Nephron (organoid): ENCODE data around the gene SUCLG1.
"Not testable (repeated sequence)": the region's sequence is repeated elsewhere in the genome, so short reads cannot be mapped to it uniquely, and the experiment has no call there.

Experiments used
- H3K27ac Mint-ChIP-seq, 3 experiments: 2 replicates each; pipeline ENCODE4 v1.8.0; 2020; ENCODE audit warnings: mixed read lengths in 3 of 3, mild to moderate bottlenecking in 2 of 3, moderate library complexity in 1 of 3
- H3K27me3 Mint-ChIP-seq: 2 replicates; pipeline ENCODE4 v1.8.0; 2021; ENCODE audit warnings: low read depth, mild to moderate bottlenecking, moderate library complexity, mixed read lengths
- H3K36me3 Mint-ChIP-seq: 2 replicates; pipeline ENCODE4 v1.8.0; 2020; ENCODE audit warnings: low read depth, mixed read lengths
- H3K4me1 Mint-ChIP-seq: 2 replicates; pipeline ENCODE4 v1.8.0; 2020; ENCODE audit warnings: mixed read lengths
- H3K4me3 Mint-ChIP-seq, 3 experiments: 2 replicates each; pipeline ENCODE4 v1.8.0; 2020; ENCODE audit warnings: mild to moderate bottlenecking in 3 of 3, mixed read lengths in 3 of 3, moderate library complexity in 2 of 3
- H3K9me3 Mint-ChIP-seq: 2 replicates; pipeline ENCODE4 v1.8.0; 2020; ENCODE audit warnings: mixed read lengths
- TF ChIP-seq, protein P1 (sequence below), 3 experiments: fragments of 200-600 bp; sonication (generic); IDR thresholded peaks; one replicate each; pipeline ENCODE4 v1.5.0; 2021; ENCODE audit warnings: antibody characterized with exemption in 3 of 3; ENCODE audit not compliant: unreplicated experiment in 3 of 3

SUCLG1 gene

DNA sequence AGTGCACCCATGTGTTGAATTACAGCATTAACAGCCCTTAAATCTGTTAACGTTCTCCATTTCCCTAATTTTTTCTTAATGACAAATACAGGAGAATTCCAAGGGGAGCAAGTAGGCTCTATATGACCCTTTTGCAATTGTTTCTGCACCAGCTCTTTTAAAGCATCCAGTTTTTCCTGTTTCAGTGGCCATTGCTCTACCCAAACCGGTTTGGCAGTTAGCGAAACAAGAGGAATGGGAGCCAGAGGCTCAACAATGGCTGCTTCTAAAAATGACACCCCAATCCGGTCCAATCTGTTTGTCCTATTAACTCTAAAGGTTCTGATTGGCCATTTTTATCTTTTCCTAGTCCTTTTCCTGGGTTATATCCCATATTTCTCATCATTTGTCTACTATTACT is 15.1 kb upstream of the SUCLG1 start:
- no peaks in the 10 kb centered on the region for H3K27me3 Mint-ChIP-seq
- peak overlapping the region in 1 of 3 experiments; percentile 51 for H3K27ac Mint-ChIP-seq
- no peaks in the 10 kb centered on the region for H3K4me1 Mint-ChIP-seq
- no peak overlapping the region for H3K4me3 Mint-ChIP-seq
- H3K36me3 Mint-ChIP-seq: peaks cover 30% of the 10 kb centered on the region
- H3K9me3 Mint-ChIP-seq: peaks cover 66% of the 10 kb centered on the region
- TF ChIP-seq, protein P1, sequence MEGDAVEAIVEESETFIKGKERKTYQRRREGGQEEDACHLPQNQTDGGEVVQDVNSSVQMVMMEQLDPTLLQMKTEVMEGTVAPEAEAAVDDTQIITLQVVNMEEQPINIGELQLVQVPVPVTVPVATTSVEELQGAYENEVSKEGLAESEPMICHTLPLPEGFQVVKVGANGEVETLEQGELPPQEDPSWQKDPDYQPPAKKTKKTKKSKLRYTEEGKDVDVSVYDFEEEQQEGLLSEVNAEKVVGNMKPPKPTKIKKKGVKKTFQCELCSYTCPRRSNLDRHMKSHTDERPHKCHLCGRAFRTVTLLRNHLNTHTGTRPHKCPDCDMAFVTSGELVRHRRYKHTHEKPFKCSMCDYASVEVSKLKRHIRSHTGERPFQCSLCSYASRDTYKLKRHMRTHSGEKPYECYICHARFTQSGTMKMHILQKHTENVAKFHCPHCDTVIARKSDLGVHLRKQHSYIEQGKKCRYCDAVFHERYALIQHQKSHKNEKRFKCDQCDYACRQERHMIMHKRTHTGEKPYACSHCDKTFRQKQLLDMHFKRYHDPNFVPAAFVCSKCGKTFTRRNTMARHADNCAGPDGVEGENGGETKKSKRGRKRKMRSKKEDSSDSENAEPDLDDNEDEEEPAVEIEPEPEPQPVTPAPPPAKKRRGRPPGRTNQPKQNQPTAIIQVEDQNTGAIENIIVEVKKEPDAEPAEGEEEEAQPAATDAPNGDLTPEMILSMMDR (IDR thresholded peaks at IDR 0.05; ENCODE audit: unreplicated experiment in 3 of 3): no peak

DNA sequence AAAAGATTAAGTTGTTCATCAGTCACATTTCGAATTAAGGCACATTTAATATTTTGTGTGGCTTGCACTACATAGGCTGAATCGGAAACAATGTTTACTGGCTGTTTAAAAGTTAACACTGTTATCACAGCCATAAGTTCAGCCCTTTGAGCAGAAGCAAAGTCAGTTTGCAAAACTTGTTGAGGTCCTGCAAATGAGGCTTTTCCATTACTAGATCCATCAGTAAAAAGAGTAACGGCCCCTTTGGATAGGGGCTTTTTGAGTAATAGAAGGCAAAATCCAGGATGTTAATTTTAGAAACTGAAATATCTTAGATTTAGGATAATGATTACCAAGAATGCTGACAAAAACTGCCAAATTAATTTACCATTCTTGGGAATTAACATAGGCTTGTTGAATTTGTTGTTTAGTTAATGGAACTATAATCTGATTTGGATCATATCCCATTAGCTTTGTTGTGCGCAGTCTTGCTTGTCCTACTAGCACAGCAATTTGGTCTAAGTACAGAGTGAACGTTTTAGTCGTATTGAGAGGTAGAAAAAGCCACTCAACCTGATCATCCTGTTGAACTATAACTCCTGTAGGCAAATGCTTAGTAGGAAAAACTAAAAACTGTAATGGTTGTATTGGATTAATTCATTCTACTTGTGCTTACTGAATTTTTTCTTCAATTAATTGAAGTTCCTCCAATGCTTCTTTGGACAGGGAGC is 13.9 kb upstream of the SUCLG1 start:
- TF ChIP-seq, protein P1 (IDR thresholded peaks at IDR 0.05; ENCODE audit: unreplicated experiment in 3 of 3): no peak
- Mint-ChIP-seq H3K4me3 (no peak overlapping the region), H3K9me3 (peaks cover 68% of the 10 kb centered on the region), H3K27ac (no peak overlapping the region), H3K36me3 (peaks cover 32% of the 10 kb centered on the region), H3K4me1 (no peaks in the 10 kb centered on the region), H3K27me3 (no peaks in the 10 kb centered on the region)

DNA sequence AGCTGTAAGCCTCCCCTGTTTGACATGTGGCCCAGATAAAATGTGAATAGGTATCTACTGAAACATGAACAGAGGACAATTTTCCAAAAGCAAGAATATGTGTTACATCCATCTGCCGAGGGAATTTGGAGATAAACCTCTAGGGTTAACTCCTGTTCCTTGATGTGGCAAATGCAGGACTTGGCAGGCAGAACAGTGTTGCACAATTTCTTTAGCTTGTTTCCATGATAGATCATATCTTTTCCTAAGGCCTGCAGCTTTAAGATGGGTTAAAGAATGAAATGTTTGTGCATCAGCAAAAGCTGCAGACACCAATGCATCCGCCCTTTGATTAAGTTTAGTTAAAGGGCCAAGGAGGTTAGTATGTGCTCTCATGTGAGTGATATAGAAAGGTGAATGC is 13.3 kb upstream of the SUCLG1 start:
- not testable (repeated sequence) for H3K27ac Mint-ChIP-seq, H3K4me3 Mint-ChIP-seq, H3K4me1 Mint-ChIP-seq, H3K27me3 Mint-ChIP-seq
- Mint-ChIP-seq H3K36me3 (peaks cover 30% of the 10 kb centered on the region), H3K9me3 (peaks cover 63% of the 10 kb centered on the region)

DNA sequence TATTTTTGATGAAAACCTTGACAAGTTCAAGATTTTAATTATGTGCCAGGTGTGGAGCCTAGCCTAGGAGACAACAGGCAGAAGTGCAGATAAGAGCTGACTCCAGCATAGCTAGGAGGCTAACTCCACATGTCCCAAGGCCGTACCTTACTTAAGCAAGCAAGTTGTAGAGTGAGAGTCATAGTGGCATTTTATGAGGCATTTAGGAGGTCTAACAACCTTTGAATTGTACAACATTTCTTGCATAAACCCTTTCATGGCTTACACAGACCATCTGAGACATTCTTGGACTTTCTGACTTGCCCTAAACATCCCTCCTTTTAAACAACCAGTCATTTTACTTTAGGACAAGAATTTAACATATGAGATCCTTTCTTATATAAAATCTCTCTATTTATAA is 8.3 kb upstream of the SUCLG1 start:
- Mint-ChIP-seq H3K4me1 (no peaks in the 10 kb centered on the region), H3K27me3 (no peaks in the 10 kb centered on the region), H3K36me3 (peaks cover 28% of the 10 kb centered on the region), H3K4me3 (no peak overlapping the region), H3K27ac (no peak overlapping the region), H3K9me3 (peaks cover 43% of the 10 kb centered on the region)
- TF ChIP-seq, protein P1 (IDR thresholded peaks at IDR 0.05; ENCODE audit: unreplicated experiment in 3 of 3): no peak

DNA sequence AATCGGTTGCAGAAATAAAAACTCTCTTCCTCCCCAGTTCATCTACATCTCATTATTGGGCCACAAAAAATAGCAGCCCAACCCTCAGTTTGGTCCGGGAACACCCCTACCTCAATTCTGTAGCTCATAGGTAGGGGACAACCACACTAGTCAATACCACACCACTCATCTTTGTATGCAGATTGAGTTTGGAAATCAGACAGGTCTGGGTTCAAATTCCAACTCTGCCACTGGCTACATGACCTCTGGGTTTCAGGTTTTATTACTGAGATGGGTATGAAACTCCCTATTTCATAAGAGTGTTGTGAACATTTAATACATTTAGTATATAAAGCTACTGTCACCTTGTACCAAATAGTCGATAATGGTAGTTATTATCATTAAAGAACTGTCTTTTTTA is 2.2 kb upstream of the SUCLG1 start:
- H3K4me1 Mint-ChIP-seq: peaks cover 26% of the 10 kb centered on the region
- H3K36me3 Mint-ChIP-seq: no peaks in the 10 kb centered on the region
- H3K27ac Mint-ChIP-seq: peak overlapping the region; percentile 77 to 97 (median 89)
- TF ChIP-seq, protein P1 (IDR thresholded peaks at IDR 0.05; ENCODE audit: unreplicated experiment in 3 of 3): no peak
- H3K9me3 Mint-ChIP-seq: peaks cover 3% of the 10 kb centered on the region
- H3K27me3 Mint-ChIP-seq: no peaks in the 10 kb centered on the region
- peak overlapping the region; percentile 51 to 79 (median 67) for H3K4me3 Mint-ChIP-seq

DNA sequence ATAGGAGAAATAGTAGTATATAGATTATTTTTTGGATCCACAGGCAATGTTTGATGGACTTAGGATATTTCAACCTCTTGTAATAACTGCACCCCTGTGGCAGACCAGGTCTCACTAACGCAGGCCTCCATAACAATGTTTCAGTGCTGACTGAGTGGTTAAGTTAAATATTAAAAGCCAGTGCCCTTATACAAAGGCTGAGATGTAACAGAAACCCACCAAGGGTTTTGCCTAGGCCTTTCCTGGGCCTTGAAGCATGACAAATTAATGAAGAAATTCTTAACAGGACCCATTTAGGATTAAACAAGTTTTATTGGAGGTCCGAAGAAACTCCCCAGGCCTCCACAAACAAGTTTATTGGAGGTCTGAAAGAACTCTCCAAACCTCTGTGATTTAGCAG is 1.6 kb upstream of the SUCLG1 start:
- Mint-ChIP-seq H3K4me1 (peaks cover 30% of the 10 kb centered on the region), H3K36me3 (no peaks in the 10 kb centered on the region), H3K9me3 (peaks cover 3% of the 10 kb centered on the region), H3K4me3 (peak overlapping the region; percentile 91 to 99 (median 98)), H3K27me3 (no peaks in the 10 kb centered on the region), H3K27ac (peak overlapping the region; percentile 89 to 98 (median 97))
- TF ChIP-seq, protein P1 (IDR thresholded peaks at IDR 0.05; ENCODE audit: unreplicated experiment in 3 of 3): no peak
